RWPE2 (cell line): ENCODE results near the gene S100A9.

Experiments used
- ATAC-seq: fragments of 200-7000 bp; cut with Tn5 transposase; 3 replicates; pipeline ENCODE4 v1.9.1; 2021; ENCODE audit warnings: low read depth
- DNase-seq: peaks from one replicate; pipeline ENCODE4 v3.0.0-alpha.2; 2020; ENCODE audit warnings: low spot score
- H3K27ac ChIP-seq: fragments of 450-650 bp; 2 replicates; pipeline ENCODE4 v1.5.1; 2017; ENCODE audit warnings: mild to moderate bottlenecking; ENCODE audit not compliant: poor library complexity, severe bottlenecking
- H3K27me3 ChIP-seq: fragments of 250-450 bp; sonication (Bioruptor Pico); 2 replicates; pipeline ENCODE4 v1.5.1; 2021; ENCODE audit warnings: mild to moderate bottlenecking, moderate library complexity; ENCODE audit not compliant: insufficient read depth, poor library complexity, severe bottlenecking
- H3K36me3 ChIP-seq: fragments of 250-450 bp; sonication (Bioruptor Pico); 2 replicates; pipeline ENCODE4 v1.5.1; 2020; ENCODE audit warnings: low read depth, mild to moderate bottlenecking, moderate library complexity
- H3K4me1 ChIP-seq: fragments of 250-450 bp; sonication (Bioruptor Pico); 2 replicates; pipeline ENCODE4 v1.5.1; 2021; ENCODE audit warnings: mild to moderate bottlenecking, moderate library complexity; ENCODE audit not compliant: insufficient read depth, poor library complexity, severe bottlenecking
- H3K4me3 ChIP-seq: fragments of 250-450 bp; sonication (Bioruptor Pico); 2 replicates; pipeline ENCODE4 v1.5.1; 2021; ENCODE audit warnings: mild to moderate bottlenecking, moderate library complexity; ENCODE audit not compliant: severe bottlenecking
- H3K9me3 ChIP-seq: fragments of 250-450 bp; sonication (Bioruptor Pico); 2 replicates; pipeline ENCODE4 v1.5.1; 2021; ENCODE audit warnings: mild to moderate bottlenecking, moderate library complexity; ENCODE audit not compliant: severe bottlenecking
- CTCF ChIP-seq: fragments of 450-650 bp; IDR thresholded peaks from one replicate; pipeline ENCODE4 v1.5.1; 2017; ENCODE audit warnings: mild to moderate bottlenecking, moderate library complexity; ENCODE audit not compliant: poor library complexity, severe bottlenecking

Gene S100A9

DNA sequence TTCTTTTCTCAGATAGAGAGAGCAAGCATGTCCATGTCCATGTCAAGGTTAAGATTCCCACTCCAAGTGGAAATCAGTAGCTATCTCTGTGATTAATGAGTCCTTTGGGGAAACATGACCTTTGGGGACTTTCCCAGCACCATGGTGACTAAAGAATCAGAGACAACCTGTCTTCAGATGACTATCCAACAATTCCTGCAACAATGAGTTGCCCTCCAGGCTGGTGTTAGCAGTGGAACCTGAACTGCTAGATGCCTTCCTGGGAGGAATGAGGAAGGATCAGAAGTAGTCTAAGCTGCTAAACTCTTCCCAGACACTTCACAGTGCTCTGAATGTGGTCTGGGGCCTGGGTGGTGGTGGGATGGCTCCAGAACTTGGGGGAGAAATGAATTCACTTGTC, 6.5 kb downstream of the S100A9 start:
- no peak overlapping the region for H3K4me3 ChIP-seq
- peaks cover 16% of the 10 kb centered on the region for H3K4me1 ChIP-seq
- TF ChIP-seq CTCF = no peak
- no peak for DNase-seq
- H3K36me3 ChIP-seq = no peaks in the 10 kb centered on the region
- H3K27me3 ChIP-seq = no peaks in the 10 kb centered on the region
- ATAC-seq = no peak
- H3K27ac ChIP-seq = no peak overlapping the region
- H3K9me3 ChIP-seq = no peaks in the 10 kb centered on the region

GRCh38 chr1:153364766-153365666, 7.4 kb downstream of the S100A9 start:
- TF ChIP-seq CTCF = peak; percentile 28
- H3K27ac ChIP-seq = no peak overlapping the region

GRCh38 chr1:153365696-153366095, 8.0 kb downstream of the S100A9 start:
- DNase-seq (no peak), ATAC-seq (no peak)
- Histone ChIP-seq H3K27me3 (no peaks in the 10 kb centered on the region), H3K27ac (no peak overlapping the region), H3K36me3 (no peaks in the 10 kb centered on the region), H3K4me1 (peaks cover 16% of the 10 kb centered on the region), H3K4me3 (no peak overlapping the region), H3K9me3 (no peaks in the 10 kb centered on the region)
- TF ChIP-seq CTCF = no peak

More at GRCh38 chr1:153364766-153365666, 7.4 kb downstream of the S100A9 start:
- no peak overlapping the region for H3K4me3 ChIP-seq
- H3K9me3 ChIP-seq = no peaks in the 10 kb centered on the region
- H3K27me3 ChIP-seq = no peaks in the 10 kb centered on the region
- ATAC-seq (peak; percentile 94), DNase-seq (no peak)
- peaks cover 16% of the 10 kb centered on the region for H3K4me1 ChIP-seq
- no peaks in the 10 kb centered on the region for H3K36me3 ChIP-seq

- Histone ChIP-seq H3K4me3 (no peak overlapping the region), H3K27me3 (no peaks in the 10 kb centered on the region), H3K4me1 (peaks cover 16% of the 10 kb centered on the region), H3K36me3 (no peaks in the 10 kb centered on the region), H3K9me3 (no peaks in the 10 kb centered on the region), H3K27ac (no peak overlapping the region)
- DNase-seq (no peak), ATAC-seq (no peak)
- TF ChIP-seq CTCF = no peak
These were observed 8.6 kb downstream of the S100A9 start for GRCh38 chr1:153366261-153366660.

GRCh38 chr1:153367090-153367489, 9.4 kb downstream of the S100A9 start:
- no peaks in the 10 kb centered on the region for H3K36me3 ChIP-seq
- H3K9me3 ChIP-seq = no peaks in the 10 kb centered on the region
- no peak for ATAC-seq
- H3K4me1 ChIP-seq = peaks cover 16% of the 10 kb centered on the region
- H3K27ac ChIP-seq = no peak overlapping the region
- DNase-seq = no peak
- TF ChIP-seq CTCF = no peak
- H3K27me3 ChIP-seq = no peaks in the 10 kb centered on the region
- H3K4me3 ChIP-seq = no peak overlapping the region
